GM18502 (cell line): Measurements from ENCODE around the gene FNDC3A.

Experiments used
- ATAC-seq: cut with Tn5 transposase; IDR thresholded peaks from one replicate; pipeline ENCODE4 v1.9.1; 2021; ENCODE audit warnings: mild to moderate bottlenecking; ENCODE audit not compliant: unreplicated experiment, poor library complexity

The FNDC3A gene

GRCh38 chr13:49213539-49213938 is 237.8 kb downstream of the FNDC3A start:
- ATAC-seq: no peak

- no peak for ATAC-seq
These were observed 238.5 kb downstream of the FNDC3A start for GRCh38 chr13:49213997-49214916.

- peak; percentile 75 for ATAC-seq
These were observed 239.2 kb downstream of the FNDC3A start for GRCh38 chr13:49214917-49215376.

- no peak for ATAC-seq
These were observed 240.6 kb downstream of the FNDC3A start for GRCh38 chr13:49216334-49216733.

- ATAC-seq: no peak
These were observed 242.3 kb downstream of the FNDC3A start for GRCh38 chr13:49217962-49218492.

GRCh38 chr13:49218493-49219051 is 242.9 kb downstream of the FNDC3A start:
- no peak for ATAC-seq

DNA sequence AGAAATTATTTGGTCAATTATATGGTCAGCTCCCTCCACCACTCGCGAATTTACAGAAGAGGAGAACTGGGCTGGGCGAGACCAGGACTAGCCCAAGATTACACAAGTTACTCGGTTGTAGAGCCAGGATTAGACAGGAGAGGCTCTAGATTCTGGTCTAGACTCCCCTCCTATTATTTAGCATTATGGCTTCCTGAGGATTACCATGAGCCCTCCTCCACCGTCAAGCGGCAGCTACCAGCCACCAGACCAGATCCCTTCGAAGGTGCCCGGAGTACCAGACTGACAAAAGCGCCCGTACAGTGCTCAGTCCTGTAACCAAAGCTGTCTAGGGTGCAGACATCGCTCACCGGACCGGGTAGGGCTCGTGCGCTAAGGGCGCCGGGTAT is 243.9 kb downstream of the FNDC3A start:
- ATAC-seq: peak; percentile 19

DNA sequence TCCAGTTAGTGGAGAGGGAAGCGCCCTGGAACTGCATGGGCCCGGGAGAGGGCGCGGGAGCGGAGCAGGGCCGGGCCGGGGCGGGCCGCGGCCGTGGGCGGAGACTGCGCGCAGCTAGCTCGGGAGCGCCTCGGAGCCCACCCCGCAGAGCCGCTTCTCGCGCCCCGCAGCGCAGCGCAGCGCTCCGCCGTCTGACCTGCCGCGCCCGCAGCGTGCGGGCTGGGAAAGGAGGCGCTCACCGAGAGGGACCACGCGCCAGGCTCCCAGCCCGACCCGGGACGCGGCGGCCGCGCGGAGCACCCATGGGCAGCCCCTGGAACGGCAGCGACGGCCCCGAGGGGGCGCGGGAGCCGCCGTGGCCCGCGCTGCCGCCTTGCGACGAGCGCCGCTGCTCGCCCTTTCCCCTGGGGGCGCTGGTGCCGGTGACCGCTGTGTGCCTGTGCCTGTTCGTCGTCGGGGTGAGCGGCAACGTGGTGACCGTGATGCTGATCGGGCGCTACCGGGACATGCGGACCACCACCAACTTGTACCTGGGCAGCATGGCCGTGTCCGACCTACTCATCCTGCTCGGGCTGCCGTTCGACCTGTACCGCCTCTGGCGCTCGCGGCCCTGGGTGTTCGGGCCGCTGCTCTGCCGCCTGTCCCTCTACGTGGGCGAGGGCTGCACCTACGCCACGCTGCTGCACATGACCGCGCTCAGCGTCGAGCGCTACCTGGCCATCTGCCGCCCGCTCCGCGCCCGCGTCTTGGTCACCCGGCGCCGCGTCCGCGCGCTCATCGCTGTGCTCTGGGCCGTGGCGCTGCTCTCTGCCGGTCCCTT is 244.5 kb downstream of the FNDC3A start, which contains the start of gene MLNR:
Gene MLNR (plus strand): TSS at position 303 of the 820 bp plus-strand sequence. CDS start 0 bp downstream, at position 303.
- peak; percentile 57 for ATAC-seq

DNA sequence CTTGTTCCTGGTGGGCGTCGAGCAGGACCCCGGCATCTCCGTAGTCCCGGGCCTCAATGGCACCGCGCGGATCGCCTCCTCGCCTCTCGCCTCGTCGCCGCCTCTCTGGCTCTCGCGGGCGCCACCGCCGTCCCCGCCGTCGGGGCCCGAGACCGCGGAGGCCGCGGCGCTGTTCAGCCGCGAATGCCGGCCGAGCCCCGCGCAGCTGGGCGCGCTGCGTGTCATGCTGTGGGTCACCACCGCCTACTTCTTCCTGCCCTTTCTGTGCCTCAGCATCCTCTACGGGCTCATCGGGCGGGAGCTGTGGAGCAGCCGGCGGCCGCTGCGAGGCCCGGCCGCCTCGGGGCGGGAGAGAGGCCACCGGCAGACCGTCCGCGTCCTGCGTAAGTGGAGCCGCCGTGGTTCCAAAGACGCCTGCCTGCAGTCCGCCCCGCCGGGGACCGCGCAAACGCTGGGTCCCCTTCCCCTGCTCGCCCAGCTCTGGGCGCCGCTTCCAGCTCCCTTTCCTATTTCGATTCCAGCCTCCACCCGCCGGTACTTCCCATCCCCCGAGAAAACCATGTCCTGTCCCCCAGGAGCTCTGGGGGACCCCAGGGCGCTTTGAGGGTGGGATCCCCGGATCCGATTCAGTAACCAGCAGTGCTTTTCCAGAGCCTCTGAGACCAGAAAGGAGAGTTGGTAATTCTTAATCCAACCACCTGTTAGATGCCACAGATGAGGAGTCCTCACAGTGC is 245.3 kb downstream of the FNDC3A start:
- ATAC-seq: no peak

DNA sequence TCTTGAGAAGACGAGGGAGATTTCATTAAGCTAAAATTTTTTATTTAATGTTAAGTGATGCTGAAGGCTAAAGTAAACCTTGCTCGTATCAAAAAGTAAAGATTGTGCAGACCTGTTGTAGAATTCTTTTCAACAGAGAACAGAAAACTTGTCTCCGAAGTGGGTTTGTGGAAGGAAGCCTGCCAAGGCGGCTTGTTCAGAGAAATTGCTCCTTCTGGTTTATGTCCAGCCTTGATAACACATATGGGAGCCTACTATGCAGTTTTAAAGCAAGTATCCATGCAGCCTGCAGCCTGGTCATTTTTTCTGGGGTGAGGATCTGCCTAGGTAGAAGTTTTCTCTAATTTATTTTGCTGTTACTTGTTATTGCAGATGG is 245.9 kb downstream of the FNDC3A start:
- no peak for ATAC-seq

DNA sequence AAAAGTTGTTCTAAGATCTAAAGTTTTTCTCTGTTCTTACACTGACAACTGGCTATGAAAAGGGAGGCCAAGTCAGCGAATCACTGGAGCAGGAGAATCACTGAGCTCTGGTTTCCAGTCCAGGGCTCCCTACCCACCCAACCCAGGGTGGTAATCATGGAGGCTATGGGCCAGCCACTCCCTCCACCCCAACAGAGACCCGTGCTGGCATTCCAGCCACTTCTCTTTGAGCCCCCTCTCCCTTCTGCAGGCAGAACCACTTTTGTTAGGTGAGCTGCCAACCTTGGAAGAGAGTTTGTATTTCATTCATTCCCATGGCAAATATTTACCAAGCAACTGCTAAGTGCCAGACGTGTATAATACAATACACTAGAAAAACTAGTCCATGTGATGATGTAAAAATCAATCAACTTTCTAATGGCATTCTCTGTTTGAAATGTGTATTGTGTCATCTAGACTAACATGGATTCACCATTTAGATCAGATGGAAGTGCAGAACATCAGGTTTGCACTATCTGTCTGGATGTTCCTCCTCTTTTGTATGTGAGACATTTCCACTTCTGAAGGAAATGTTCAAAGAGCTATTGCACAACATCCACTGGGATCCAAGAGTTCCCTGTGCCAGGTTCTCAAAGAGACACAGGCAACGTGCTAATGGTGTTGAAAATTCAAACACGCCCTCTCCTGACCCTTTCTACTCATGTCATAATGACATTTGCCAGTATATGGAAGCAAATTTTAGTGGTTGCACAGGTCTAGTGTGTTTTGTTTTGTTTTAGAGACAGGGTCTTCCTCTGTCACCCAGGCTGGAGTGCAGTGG is 249.7 kb downstream of the FNDC3A start:
- ATAC-seq: no peak

DNA sequence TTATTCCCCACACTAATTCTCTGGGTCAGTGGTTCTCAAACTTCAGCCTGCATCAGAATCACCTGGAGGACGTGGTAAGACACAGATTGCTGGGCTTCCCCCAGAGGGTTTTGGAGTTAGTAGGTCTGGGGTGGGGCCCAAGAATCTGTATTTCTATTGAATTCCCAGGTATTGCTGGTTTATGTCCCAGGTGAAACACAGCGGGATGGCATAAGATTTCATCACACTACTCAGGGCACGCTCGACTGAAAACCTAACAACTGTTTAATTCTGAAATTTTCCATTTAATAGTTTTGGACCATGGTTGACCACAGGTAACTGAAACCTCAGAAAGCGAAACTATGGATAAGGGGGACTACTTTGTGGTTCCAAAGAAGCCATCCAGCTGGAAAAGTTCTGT is 250.9 kb downstream of the FNDC3A start:
- ATAC-seq: no peak

- no peak for ATAC-seq
These were observed 259.0 kb downstream of the FNDC3A start for GRCh38 chr13:49234741-49235140.

- no peak for ATAC-seq
These were observed 260.2 kb downstream of the FNDC3A start for GRCh38 chr13:49235856-49236431.

GRCh38 chr13:49238621-49239020 is 262.9 kb downstream of the FNDC3A start:
- no peak for ATAC-seq

GRCh38 chr13:49240017-49240416 is 264.3 kb downstream of the FNDC3A start:
- peak; percentile 47 for ATAC-seq

- no peak for ATAC-seq
These were observed 265.6 kb downstream of the FNDC3A start for GRCh38 chr13:49241296-49241695.

- ATAC-seq: no peak
These were observed 269.4 kb downstream of the FNDC3A start for GRCh38 chr13:49245101-49245500.
